GF-D8 (cell line): ENCODE results near the gene OR2G6.
"Not testable (repeated sequence)": the region's sequence is repeated elsewhere in the genome, so short reads cannot be mapped to it uniquely, and the experiment has no call there.

ENCODE experiments used
- DNase-seq: peaks from one replicate; lab custom pipeline; 2025; lab: John Stamatoyannopoulos, UW

Gene OR2G6

GRCh38 chr1:248574657-248575056 lies 66.8 kb downstream of the OR2G6 start, which contains the start of gene OR2T34:
Gene OR2T34, minus strand, starts transcription at chr1:248574757. Its CDS starts 0 bp downstream, at chr1:248574757.
- DNase-seq: not testable (repeated sequence)

DNA sequence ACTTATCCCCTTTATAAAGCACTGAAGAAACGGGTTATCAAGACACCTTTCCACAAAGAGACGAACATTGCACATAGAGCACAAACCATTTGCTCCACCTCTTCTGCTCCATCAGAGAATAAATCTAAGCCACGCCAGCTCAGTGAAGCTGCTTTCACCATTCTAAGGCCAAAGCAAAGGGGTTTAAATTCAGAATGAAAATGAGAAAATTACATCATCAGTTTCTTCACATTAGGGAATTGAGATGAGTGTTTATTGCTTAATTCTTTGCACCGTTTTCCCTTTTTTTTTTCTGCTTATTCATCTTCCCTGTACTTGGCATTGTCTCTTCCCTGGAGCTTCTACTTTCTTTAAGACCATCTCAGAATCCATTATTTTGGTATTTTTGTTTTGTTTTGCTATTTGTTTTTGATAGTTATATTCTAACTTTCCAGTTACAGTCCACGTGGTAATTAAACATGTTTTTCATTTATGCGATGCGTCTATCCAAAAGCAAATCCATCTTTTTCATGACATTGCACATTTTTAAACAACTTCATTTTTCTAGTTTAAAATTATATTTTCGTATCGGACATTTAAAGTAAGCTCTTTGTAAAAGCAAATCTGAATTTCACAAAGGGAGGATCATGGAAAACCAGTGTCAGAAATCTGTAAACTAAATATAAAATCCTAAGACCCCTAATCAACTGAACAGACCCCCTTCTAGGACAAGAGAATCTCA lies 68.5 kb downstream of the OR2G6 start:
- DNase-seq: no peak
